Non-pigmented ciliary epithelial cell (primary cell): ENCODE results near the gene SLC15A1.
A peak's percentile ranks its signal among the peaks of the same experiment; 100 is the strongest.
"Not testable (repeated sequence)": the region's sequence is repeated elsewhere in the genome, so short reads cannot be mapped to it uniquely, and the experiment has no call there.

Experiments used
- DNase-seq: peaks from one replicate; pipeline ENCODE4 v3.0.0-alpha.2; 2010; ENCODE audit warnings: low read depth

The SLC15A1 gene

DNA sequence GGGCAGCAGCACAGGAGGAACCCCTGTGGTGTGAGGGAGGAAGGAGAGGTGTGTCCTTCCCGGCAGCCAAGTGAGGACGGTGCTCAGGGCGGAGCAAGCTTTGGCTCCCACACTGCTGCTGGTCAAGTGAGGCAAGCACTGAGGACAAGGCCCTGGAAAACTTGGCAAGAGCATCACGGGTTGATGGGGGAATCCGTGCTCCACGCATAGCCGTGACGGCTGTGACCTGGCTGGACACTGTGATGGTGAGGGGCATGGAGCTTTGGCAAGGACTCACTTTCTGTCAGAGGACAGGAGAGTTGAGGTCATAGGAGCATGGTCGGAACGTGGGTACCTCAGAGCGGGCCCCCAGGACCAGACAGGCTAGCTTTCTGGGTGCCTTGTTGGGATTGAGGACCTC is 29.0 kb upstream of the SLC15A1 start:
- DNase-seq = no peak

GRCh38 chr13:98781045-98781444 is 28.6 kb upstream of the SLC15A1 start:
- DNase-seq = no peak

GRCh38 chr13:98780451-98780850 is 28.0 kb upstream of the SLC15A1 start:
- no peak for DNase-seq

GRCh38 chr13:98779695-98780094 is 27.2 kb upstream of the SLC15A1 start:
- DNase-seq = no peak

DNA sequence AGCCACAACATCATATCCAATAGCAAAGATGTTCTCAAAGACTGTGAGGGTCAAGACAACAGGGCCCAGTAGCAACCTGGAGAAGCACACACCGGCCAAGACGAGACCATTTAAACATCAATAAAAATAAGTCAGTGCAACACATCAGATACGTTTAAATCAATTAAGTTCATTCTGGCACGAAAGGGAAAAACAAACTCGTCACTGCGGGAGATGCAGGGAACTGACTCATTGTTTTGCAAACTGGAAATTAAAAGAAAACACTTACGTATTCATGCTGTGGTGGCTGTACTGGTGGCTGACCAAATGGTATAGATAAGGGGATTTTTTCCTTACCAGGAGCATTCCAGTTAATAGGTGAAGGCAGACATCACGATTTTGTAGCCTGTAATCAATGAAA is 26.3 kb upstream of the SLC15A1 start:
- DNase-seq = no peak

DNA sequence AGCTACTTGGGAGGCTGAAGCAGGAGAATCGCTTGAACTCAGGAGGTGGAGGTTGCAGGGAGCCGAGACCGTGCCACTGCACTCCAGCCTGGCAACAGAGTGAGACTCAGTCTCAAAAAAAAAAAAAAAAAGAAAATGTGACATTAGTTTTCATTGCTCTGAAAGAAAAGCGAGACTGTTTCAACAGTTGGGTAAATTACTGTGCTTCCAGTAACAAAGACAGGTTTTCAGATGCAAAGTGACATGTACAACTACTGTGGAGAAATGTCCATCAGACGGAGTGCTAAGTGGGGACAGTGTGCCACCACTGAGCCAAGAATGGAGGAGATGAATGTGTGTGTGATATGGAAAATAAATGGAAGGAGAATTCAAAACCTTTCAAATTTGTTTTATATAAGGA is 24.2 kb upstream of the SLC15A1 start:
- no peak for DNase-seq

DNA sequence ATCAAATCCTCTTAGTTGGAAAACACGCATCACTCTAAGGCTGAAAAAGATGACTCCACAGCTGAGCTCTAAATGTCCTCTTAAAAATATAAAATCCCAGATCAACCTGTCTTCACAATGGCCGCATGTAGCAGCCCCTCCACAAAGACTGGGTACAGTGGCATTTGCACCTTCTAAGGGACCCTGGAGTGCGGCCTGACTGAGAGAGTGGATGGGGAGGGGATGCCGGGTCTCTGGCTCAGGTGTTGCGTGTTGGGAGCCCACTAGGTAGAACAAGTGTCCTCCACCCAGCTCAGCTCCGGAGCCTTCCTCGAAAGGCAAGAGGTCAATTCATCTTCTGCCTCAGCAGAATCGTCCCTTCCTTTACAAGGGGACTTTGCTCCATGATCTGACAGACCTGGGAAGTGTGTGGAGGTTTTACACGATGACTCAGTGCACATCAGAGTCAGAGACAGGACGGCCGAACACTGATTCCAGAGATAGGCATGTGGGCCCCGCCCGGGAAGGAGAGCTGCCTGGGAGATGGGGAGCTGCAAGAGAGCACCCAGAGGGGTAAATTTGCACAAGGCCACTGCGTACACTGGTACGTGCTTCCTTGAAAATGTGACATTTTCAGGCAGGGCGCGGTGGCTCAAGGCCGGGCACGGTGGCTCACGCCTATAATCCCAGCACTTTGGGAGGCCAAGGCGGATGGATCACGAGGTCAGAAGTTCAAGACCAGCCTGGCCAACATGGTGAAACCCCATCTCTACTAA is 23.5 kb upstream of the SLC15A1 start:
- peak; percentile 60 for DNase-seq

DNA sequence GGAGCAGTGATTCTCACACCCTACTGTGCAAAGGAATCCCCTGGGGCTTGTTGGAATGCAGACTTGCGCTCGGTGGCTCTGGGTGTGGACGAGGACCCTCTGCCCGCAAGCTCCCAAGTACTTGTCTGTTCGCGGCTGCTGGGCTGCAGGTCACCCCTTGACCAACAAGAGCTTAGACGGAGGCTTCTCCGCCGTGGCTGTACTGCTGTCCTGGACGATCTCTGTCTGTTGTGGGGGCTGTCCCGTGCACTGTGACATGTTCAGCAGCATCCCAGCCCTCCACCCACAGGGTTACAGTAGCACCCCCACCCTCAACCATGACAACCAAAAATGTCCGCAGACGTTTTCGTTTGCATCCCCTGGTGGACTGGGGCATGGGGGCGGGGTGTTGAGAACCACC is 22.9 kb upstream of the SLC15A1 start:
- no peak for DNase-seq

DNA sequence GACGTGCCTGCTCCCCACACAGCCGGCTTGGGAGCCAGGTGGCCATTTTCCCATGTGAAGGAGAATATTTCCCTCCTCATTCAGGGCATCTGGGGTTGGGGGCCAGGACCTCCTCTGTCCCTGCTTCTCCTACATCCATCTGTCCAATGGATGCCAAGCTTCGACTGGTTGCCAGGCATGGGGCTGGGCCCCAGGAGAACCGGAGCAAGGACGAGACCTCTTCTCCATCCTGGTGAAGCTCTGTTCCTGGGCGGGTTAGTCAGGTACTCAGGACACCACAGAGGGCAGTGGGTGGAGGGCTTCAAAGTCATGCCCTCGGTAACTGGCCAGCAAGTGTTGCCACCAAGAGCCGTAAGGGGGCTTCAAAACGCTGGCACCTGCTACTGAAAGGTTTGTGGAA is 22.3 kb upstream of the SLC15A1 start:
- no peak for DNase-seq

DNA sequence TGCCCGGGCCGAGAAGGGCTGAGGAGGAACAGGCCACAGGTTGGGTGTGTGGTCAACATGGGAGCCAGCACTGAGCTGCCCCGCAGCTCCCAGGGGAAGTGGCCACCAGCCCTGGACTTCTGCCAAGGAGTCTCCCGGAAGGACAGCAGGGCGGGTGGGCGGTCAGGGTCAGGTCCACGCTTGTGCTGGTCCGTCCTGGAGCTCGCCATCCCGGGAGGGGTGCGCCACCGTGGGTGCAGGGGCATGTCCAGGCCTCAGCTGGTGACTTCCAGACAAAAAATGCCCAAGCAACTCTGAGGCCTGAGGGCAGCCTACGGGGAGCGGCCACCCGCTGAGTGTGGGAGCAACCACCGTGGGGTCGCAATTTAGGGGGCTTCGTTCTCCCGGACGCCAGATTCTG is 21.4 kb upstream of the SLC15A1 start:
- DNase-seq = no peak

DNA sequence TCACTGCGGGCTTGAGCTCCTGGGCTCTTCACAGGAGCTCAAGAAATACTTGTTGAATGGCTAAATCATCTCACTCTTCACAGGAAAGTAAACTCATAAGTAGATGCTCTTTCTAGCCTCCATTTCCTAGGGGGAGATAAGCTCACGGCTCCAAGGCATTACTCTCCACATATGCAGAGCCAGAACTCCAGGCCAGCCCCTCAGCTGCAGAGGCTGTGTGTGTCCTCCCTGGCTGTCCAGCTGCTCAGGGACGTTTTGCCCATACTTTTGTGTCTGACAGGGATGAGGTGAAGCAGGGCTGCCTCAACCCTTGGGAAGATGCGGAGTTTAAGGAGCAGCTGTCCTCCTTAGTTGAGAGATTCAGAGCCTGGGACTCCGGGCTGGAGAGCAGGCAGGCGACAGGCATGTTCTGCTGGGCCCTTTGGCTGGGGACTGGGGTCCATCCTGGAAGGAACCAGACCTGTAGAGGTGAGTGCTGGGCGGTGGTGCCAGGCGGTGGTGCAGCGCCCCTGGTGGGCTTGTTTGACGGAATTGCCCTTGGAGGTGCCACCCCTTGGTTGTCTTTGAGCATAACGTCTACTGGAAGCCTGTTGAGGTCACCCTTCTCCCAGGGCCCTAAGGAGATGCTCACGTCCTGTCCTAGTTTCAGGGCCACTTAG is 20.5 kb upstream of the SLC15A1 start:
- DNase-seq = no peak

DNA sequence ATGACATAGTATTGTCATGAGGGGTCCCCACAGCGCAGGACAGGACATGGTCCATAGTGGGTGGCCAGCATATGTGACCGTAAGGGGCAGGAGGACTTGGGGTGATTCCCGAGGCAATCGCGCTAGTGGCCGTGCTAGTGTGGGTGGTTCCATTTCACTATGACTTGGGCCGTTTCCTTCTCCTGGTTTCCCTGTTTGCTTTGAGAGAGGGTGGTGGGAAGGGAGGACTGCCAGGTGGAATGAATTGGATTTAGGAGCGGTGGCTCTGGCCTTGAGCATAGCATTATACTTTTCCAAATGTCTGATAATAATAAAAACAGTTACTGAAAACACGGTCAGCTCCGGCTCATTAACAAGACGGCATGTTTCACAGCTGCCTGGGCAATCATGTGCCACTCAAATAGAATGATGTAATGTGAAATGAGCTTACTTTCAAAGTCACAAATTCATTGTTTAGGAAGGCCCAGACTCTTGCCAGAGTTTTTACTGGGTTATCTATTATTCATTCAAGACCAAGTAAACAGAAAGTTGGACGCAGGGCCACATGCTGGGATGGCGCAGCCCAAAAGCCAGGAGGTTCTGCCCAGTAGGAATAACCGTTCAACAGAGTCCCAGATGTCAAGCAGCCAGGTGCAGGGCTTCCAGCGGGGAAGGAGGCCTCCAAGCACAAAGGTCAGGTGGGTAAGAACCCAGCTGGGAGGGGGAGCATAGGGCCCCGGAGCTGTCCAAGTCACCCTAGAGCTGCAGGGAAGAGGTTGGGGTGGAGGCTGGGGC is 19.6 kb upstream of the SLC15A1 start:
- no peak for DNase-seq

- DNase-seq = no peak
Measured at GRCh38 chr13:98769736-98770135, 17.3 kb upstream of the SLC15A1 start.

DNA sequence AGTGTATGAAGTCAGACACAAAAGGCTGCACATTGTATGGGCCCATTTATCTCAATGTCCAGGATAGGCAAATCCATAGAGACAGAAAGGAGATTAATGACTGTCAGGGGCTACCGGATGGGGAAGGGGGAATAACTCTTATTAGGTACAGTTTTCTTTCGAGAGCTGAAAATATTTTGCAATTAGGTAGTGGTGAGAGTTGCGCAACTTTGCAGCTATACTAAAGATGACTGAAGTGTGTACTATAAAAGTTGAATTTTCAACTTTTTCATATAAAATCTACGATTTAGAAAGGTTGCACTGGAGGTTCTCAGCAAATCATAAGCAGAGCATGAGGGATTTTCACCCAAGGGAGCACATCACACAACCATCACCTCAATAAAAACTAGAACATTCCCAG is 16.1 kb upstream of the SLC15A1 start:
- DNase-seq = no peak

DNA sequence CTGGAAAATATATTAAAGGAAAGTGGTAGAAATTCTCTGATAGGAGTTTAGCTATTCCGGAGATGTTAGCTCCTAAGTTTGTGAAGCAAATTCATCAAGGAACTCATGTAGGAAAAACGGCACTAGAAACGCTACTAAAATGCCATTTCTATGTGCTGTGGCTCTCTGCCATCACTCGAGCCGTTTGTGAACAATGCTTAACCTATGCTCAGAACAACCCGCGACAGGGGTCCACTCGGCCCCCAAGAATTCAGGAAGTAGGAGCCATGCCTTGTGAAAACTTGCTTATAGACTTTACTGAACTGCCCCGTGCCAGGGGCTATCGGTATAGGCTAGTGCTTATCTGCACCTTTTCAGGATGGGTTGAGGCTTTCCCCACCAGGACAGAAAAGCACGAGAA is 14.2 kb upstream of the SLC15A1 start:
- no peak for DNase-seq

DNA sequence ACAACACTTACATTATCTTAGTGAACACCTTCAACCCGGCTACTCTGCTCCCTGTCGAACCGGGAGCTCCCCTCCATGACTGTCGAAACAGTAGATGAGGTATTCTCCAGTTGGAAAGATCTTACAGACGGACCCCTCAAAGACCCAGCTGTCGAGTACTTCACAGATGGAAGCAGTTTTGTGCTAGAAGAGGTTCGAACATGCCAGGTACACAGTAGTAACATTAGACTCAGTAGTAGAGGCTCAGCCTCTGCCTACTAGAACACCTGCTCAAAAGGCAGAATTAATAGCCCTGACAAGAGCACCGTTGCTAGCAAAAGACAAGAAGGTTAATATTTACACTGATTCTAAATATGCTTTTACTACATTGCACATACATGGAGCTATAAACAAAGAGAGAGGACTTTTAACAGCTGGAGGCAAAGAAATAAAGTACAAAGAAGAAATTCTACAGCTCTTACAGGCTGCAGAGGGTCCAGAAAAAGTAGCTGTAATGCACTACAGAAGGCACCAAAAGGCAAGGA is 13.6 kb upstream of the SLC15A1 start:
- no peak for DNase-seq

GRCh38 chr13:98761986-98762616 is 9.6 kb upstream of the SLC15A1 start:
- DNase-seq = no peak

- no peak for DNase-seq
Measured at GRCh38 chr13:98761126-98761985, 8.9 kb upstream of the SLC15A1 start.

DNA sequence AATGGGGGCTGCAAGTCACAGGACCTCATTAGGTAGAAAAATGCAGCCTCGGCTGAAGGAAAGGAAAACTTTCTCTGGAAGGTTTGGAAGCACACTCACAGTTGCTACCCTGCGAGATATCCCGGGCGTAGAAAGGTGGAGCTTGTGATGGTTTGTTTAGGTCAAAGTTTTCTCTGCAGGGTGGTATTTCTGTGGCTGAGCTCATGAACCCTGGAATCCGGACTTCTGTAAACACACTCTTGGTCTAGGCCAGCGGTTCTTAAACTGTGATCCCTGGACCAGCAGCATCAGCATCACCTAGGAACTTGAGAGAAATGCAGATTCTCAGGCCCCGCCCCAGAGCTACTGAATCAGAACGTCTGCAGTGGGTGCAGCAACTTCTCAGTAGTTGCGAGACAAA is 3.3 kb upstream of the SLC15A1 start:
- no peak for DNase-seq

GRCh38 chr13:98755116-98755515 is 2.6 kb upstream of the SLC15A1 start:
- DNase-seq = no peak

DNA sequence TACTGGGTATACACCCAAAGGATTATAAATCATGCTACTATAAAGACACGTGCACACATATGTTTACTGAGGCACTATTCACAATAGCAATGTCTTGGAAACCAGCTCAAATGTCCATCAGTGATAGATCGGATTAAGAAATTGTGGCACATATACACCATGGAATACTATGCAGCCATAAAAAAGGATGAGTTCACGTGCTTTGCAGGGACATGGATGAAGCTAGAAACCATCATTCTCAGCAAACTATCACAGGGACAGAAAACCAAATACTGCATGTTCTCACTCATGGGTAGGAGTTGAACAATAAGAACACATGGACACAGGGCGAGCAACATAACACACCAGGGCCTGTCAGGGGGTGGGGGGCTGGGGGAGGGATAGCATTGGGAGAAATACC is 2.0 kb upstream of the SLC15A1 start:
- DNase-seq = not testable (repeated sequence)
